ENCODE data around the gene CD300E. TPM values are rescaled to one million over a fixed set of nuclear protein-coding genes. Genes with fewer than 3 reads are reported as not detected.

CD300E gene
- total and polyA plus RNA-seq, 2 donors (not counting 1 experiment from before 2014, with no cell fraction given) = not detected

DNA sequence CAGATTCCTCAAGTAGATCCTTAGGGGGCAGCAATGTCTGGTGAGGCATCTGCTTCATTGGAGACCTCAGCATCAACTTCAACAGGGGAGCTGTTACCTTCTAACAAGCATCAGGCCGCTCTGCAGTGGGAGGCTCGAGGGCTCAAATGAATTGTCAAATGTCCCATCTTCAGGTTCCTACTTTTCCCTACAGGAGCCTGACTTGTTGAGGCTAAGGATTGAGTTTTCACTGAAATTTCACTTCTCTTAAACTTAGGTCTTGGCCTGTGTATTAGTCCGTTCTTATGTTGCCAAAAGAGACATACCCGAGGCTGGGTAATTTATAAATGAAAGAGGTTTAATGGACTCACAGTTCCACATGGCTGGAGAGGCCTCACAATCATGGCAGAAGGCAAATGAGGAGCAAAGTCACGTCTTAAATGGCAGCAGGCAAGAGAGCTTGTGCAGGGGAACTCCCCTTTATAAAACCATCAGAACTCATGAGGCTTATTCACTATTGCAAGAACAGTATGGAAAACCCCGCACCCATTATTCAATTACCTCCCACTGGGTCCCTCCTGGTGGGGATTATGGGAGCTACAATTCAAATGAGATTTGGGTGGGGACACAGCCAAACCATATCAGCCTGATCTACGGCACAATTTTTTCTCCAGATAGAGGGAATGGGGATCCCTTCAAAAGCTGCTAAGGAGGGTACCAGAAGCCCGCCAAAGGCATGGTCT lies 26.3 kb downstream of the CD300E start:
- Histone ChIP-seq H3K79me2 (ENCODE audit: control insufficient read depth, insufficient read depth, low read length) (no peaks in the 10 kb centered on the region), H3K4me3 (replicated peaks in 1 of 4; ENCODE audit: control extremely low read depth in 1 of 4, insufficient read depth in 1 of 4, low read depth in 3 of 4, low read length in 4 of 4) (no peak overlapping the region), H3K4me1 (ENCODE audit: control insufficient read depth, extremely low read depth, insufficient read depth, low read length) (no peaks in the 10 kb centered on the region), H3K36me3 (ENCODE audit: control insufficient read depth, insufficient read depth, low read length) (no peaks in the 10 kb centered on the region), H3K9ac (ENCODE audit: insufficient read depth, low read length) (no peak overlapping the region), H4K20me1 (ENCODE audit: control insufficient read depth, extremely low read depth, insufficient read depth, low read length) (no peaks in the 10 kb centered on the region), H3K27me3 (ENCODE audit: control insufficient read depth, insufficient read depth, low read length) (no peaks in the 10 kb centered on the region), H3K27ac (ENCODE audit: insufficient read depth, low read length) (no peak overlapping the region), H2AFZ (ENCODE audit: low read length) (no peak overlapping the region), H3K4me2 (ENCODE audit: extremely low read depth, insufficient read depth, low read length) (no peak overlapping the region), H3K9me3 (ENCODE audit: control insufficient read depth, insufficient read depth, low read depth, low read length) (no peaks in the 10 kb centered on the region)
- DNase-seq (ENCODE audit: low read depth in 2 of 2) = no peak
- TF ChIP-seq CTCF (conservative IDR thresholded peaks at IDR 0.05 in 1 of 2, IDR thresholded peaks at IDR 0.05 in 1 of 2; ENCODE audit: low read depth in 1 of 2, low read length in 2 of 2) (no peak), EZH2 (IDR thresholded peaks at IDR 0.05; ENCODE audit: low read length, missing control alignments) (no peak)

- Histone ChIP-seq H3K79me2 (ENCODE audit: control insufficient read depth, insufficient read depth, low read length) (no peaks in the 10 kb centered on the region), H3K27me3 (ENCODE audit: control insufficient read depth, insufficient read depth, low read length) (no peaks in the 10 kb centered on the region), H3K9ac (ENCODE audit: insufficient read depth, low read length) (no peak overlapping the region), H2AFZ (ENCODE audit: low read length) (no peak overlapping the region), H3K27ac (ENCODE audit: insufficient read depth, low read length) (no peak overlapping the region), H3K4me2 (ENCODE audit: extremely low read depth, insufficient read depth, low read length) (no peak overlapping the region), H3K36me3 (ENCODE audit: control insufficient read depth, insufficient read depth, low read length) (no peaks in the 10 kb centered on the region), H3K4me1 (ENCODE audit: control insufficient read depth, extremely low read depth, insufficient read depth, low read length) (no peaks in the 10 kb centered on the region), H3K9me3 (ENCODE audit: control insufficient read depth, insufficient read depth, low read depth, low read length) (no peaks in the 10 kb centered on the region), H4K20me1 (ENCODE audit: control insufficient read depth, extremely low read depth, insufficient read depth, low read length) (no peaks in the 10 kb centered on the region), H3K4me3 (replicated peaks in 1 of 4; ENCODE audit: control extremely low read depth in 1 of 4, insufficient read depth in 1 of 4, low read depth in 3 of 4, low read length in 4 of 4) (no peak overlapping the region)
- TF ChIP-seq EZH2 (IDR thresholded peaks at IDR 0.05; ENCODE audit: low read length, missing control alignments) = no peak
- no peak for TF ChIP-seq CTCF (conservative IDR thresholded peaks at IDR 0.05 in 1 of 2, IDR thresholded peaks at IDR 0.05 in 1 of 2; ENCODE audit: low read depth in 1 of 2, low read length in 2 of 2)
- DNase-seq (ENCODE audit: low read depth in 2 of 2) = no peak
Measured at GRCh38 chr17:74595037-74595750, 28.3 kb downstream of the CD300E start.

DNA sequence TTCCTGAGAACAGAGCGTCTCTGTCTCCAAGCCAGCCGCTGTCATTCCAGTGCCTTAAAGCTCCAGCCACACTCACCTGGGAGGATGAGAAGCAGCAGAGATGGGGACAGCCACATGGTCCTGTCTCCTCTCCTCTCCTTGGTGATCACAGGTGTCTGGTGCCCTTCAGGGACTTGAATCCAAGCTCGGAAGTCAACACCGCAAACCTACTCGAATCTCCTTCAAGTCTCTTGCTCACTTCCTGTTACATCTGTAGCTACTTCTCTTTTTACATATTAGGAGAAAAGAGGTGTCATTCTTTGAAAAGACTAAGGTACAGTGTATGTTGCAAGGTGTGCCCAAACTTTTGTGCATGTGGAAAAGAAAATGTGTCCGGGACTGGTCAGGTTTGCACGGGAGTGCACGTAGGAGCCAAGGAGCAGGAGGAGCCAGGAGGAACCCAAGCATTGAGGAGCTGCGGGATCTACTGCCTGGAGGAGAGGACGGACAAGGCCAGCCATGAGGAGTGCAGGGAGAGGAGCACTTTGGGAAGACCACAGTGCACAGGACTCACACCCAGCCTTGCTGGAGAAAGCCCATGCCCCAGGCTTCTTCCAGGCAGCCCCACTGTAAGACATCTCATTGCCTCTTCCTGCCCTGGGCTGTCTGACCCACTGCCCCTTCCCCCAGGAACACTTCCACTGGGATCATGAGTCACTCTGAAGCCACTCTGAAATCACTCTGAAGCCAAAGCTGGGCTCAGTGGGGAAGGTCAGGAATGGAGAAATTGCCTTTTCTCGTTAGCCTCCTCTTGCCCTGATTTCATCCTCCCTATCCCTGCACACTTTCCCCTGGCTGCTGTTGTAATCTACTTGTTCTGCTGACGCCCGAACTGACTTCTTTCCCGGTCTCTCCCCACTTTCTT lies 31.2 kb downstream of the CD300E start, which contains the start of gene CD300LD:
Gene CD300LD, minus strand, starts transcription at position 197 of the 904 bp plus-strand sequence. Its CDS starts 81 bp downstream, at position 116.
- DNase-seq (ENCODE audit: low read depth in 2 of 2) = no peak
- no peaks in the 10 kb centered on the region for H4K20me1 ChIP-seq (ENCODE audit: control insufficient read depth, extremely low read depth, insufficient read depth, low read length)
- H3K9me3 ChIP-seq (ENCODE audit: control insufficient read depth, insufficient read depth, low read depth, low read length) = no peaks in the 10 kb centered on the region
- no peak within 1 kb of the TSS for H2AFZ ChIP-seq (ENCODE audit: low read length)
- no peaks in the 10 kb centered on the region for H3K79me2 ChIP-seq (ENCODE audit: control insufficient read depth, insufficient read depth, low read length)
- no peaks in the 10 kb centered on the region for H3K27me3 ChIP-seq (ENCODE audit: control insufficient read depth, insufficient read depth, low read length)
- no peak within 1 kb of the TSS for H3K27ac ChIP-seq (ENCODE audit: insufficient read depth, low read length)
- no peak within 1 kb of the TSS for H3K4me2 ChIP-seq (ENCODE audit: extremely low read depth, insufficient read depth, low read length)
- no peak within 1 kb of the TSS for H3K4me3 ChIP-seq (replicated peaks in 1 of 4; ENCODE audit: control extremely low read depth in 1 of 4, insufficient read depth in 1 of 4, low read depth in 3 of 4, low read length in 4 of 4)
- H3K9ac ChIP-seq (ENCODE audit: insufficient read depth, low read length) = no peak within 1 kb of the TSS
- no peak for TF ChIP-seq CTCF (conservative IDR thresholded peaks at IDR 0.05 in 1 of 2, IDR thresholded peaks at IDR 0.05 in 1 of 2; ENCODE audit: low read depth in 1 of 2, low read length in 2 of 2)
- TF ChIP-seq EZH2 (IDR thresholded peaks at IDR 0.05; ENCODE audit: low read length, missing control alignments) = no peak
- H3K36me3 ChIP-seq (ENCODE audit: control insufficient read depth, insufficient read depth, low read length) = no peaks in the 10 kb centered on the region
- no peaks in the 10 kb centered on the region for H3K4me1 ChIP-seq (ENCODE audit: control insufficient read depth, extremely low read depth, insufficient read depth, low read length)

Data from fibroblast of lung (primary cell).